Measurements from ENCODE around the gene ZGPAT.

DNA sequence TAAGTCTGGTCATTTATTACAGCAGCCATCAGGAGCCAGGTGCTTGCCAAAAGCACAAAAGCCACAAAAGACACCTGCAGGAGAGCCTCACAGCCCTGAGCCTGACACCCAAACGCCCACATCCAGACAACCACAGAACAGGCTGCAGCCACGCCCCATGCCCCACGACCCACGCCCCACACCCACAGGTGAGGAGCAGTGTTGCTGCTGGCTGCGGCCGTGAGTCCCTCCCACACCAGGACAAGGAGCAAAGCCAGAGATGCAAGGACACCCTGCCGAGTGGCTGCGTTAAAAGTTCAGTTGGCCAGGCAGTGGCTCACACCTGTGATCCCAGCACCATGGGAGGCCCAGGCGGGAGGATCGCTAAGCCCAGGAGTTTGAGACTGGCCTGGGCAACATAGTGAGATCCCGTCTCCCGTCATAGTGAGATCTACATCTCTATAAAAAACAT lies 74.7 kb downstream of the ZGPAT start:
- TF ChIP-seq CTCF (conservative IDR thresholded peaks at IDR 0.05) (no peak), EZH2 (IDR thresholded peaks at IDR 0.05; ENCODE audit: low read depth) (no peak)
